IPS-18a (cell line): ENCODE results near the gene ANKLE1.

ENCODE experiments used
- H3K27ac ChIP-seq: one replicate; pipeline ENCODE4 v1.5.1; 2013; ENCODE audit warnings: low read length
- H3K27me3 ChIP-seq: one replicate; pipeline ENCODE4 v1.6.1; 2013; ENCODE audit warnings: mild to moderate bottlenecking, low read length; ENCODE audit not compliant: control insufficient read depth, insufficient read depth
- H3K36me3 ChIP-seq: one replicate; pipeline ENCODE4 v1.6.1; 2013; ENCODE audit warnings: low read depth, low read length; ENCODE audit not compliant: control insufficient read depth
- H3K4me1 ChIP-seq: one replicate; pipeline ENCODE4 v1.6.1; 2013; ENCODE audit warnings: low read depth, low read length; ENCODE audit not compliant: control insufficient read depth
- H3K4me3 ChIP-seq: one replicate; pipeline ENCODE4 v1.5.1; 2013; ENCODE audit warnings: low read length
- H3K9ac ChIP-seq: one replicate; pipeline ENCODE4 v1.6.1; 2013; ENCODE audit warnings: mild to moderate bottlenecking, low read length, moderate library complexity
- H3K9me3 ChIP-seq: one replicate; pipeline ENCODE4 v1.6.1; 2013; ENCODE audit warnings: low read depth, low read length; ENCODE audit not compliant: control insufficient read depth

ANKLE1 gene

GRCh38 chr19:17319473-17320238 lies 38.0 kb downstream of the ANKLE1 start:
- Histone ChIP-seq H3K4me3 (no peak overlapping the region), H3K27ac (no peak overlapping the region), H3K27me3 (no peaks in the 10 kb centered on the region), H3K36me3 (peaks cover 26% of the 10 kb centered on the region), H3K4me1 (no peaks in the 10 kb centered on the region), H3K9me3 (no peaks in the 10 kb centered on the region), H3K9ac (no peak overlapping the region)

GRCh38 chr19:17320435-17320834 lies 38.7 kb downstream of the ANKLE1 start:
- H3K27me3 ChIP-seq: no peaks in the 10 kb centered on the region
- H3K36me3 ChIP-seq: peaks cover 24% of the 10 kb centered on the region
- no peaks in the 10 kb centered on the region for H3K4me1 ChIP-seq
- no peak overlapping the region for H3K27ac ChIP-seq
- H3K4me3 ChIP-seq: no peak overlapping the region
- no peaks in the 10 kb centered on the region for H3K9me3 ChIP-seq
- no peak overlapping the region for H3K9ac ChIP-seq

GRCh38 chr19:17321655-17322489 lies 40.2 kb downstream of the ANKLE1 start:
- no peak overlapping the region for H3K27ac ChIP-seq
- H3K4me1 ChIP-seq: no peaks in the 10 kb centered on the region
- peaks cover 18% of the 10 kb centered on the region for H3K36me3 ChIP-seq
- H3K27me3 ChIP-seq: no peaks in the 10 kb centered on the region
- H3K9ac ChIP-seq: no peak overlapping the region
- no peak overlapping the region for H3K4me3 ChIP-seq
- H3K9me3 ChIP-seq: no peaks in the 10 kb centered on the region

GRCh38 chr19:17322854-17323253 lies 41.2 kb downstream of the ANKLE1 start:
- Histone ChIP-seq H3K36me3 (peaks cover 18% of the 10 kb centered on the region), H3K27ac (no peak overlapping the region), H3K4me3 (no peak overlapping the region), H3K27me3 (no peaks in the 10 kb centered on the region), H3K9ac (no peak overlapping the region), H3K9me3 (no peaks in the 10 kb centered on the region), H3K4me1 (no peaks in the 10 kb centered on the region)

- H3K36me3 ChIP-seq: peaks cover 18% of the 10 kb centered on the region
- no peak overlapping the region for H3K4me3 ChIP-seq
- H3K9me3 ChIP-seq: no peaks in the 10 kb centered on the region
- H3K4me1 ChIP-seq: no peaks in the 10 kb centered on the region
- H3K9ac ChIP-seq: no peak overlapping the region
- no peaks in the 10 kb centered on the region for H3K27me3 ChIP-seq
- H3K27ac ChIP-seq: no peak overlapping the region
Observed at GRCh38 chr19:17323300-17323963, 41.7 kb downstream of the ANKLE1 start.

- H3K9me3 ChIP-seq: no peaks in the 10 kb centered on the region
- peaks cover 18% of the 10 kb centered on the region for H3K36me3 ChIP-seq
- H3K4me3 ChIP-seq: no peak overlapping the region
- no peak overlapping the region for H3K27ac ChIP-seq
- peaks cover under 1% of the 10 kb centered on the region for H3K27me3 ChIP-seq
- H3K9ac ChIP-seq: no peak overlapping the region
- H3K4me1 ChIP-seq: no peaks in the 10 kb centered on the region
Observed at GRCh38 chr19:17323964-17324332, 42.2 kb downstream of the ANKLE1 start.

- Histone ChIP-seq H3K9me3 (no peaks in the 10 kb centered on the region), H3K27ac (no peak overlapping the region), H3K4me3 (no peak overlapping the region), H3K9ac (no peak overlapping the region), H3K36me3 (peaks cover 18% of the 10 kb centered on the region), H3K4me1 (no peaks in the 10 kb centered on the region), H3K27me3 (peaks cover 7% of the 10 kb centered on the region)
Observed at GRCh38 chr19:17324357-17325114, 42.8 kb downstream of the ANKLE1 start.

GRCh38 chr19:17325133-17325532 lies 43.4 kb downstream of the ANKLE1 start:
- Histone ChIP-seq H3K9ac (no peak overlapping the region), H3K4me1 (no peaks in the 10 kb centered on the region), H3K27me3 (peaks cover 9% of the 10 kb centered on the region), H3K4me3 (no peak overlapping the region), H3K9me3 (no peaks in the 10 kb centered on the region), H3K36me3 (peaks cover 13% of the 10 kb centered on the region), H3K27ac (no peak overlapping the region)

GRCh38 chr19:17325881-17326594 lies 44.3 kb downstream of the ANKLE1 start:
- H3K4me1 ChIP-seq: no peaks in the 10 kb centered on the region
- H3K9me3 ChIP-seq: no peaks in the 10 kb centered on the region
- H3K27ac ChIP-seq: no peak overlapping the region
- no peak overlapping the region for H3K4me3 ChIP-seq
- H3K36me3 ChIP-seq: peaks cover 7% of the 10 kb centered on the region
- no peak overlapping the region for H3K9ac ChIP-seq
- peaks cover 9% of the 10 kb centered on the region for H3K27me3 ChIP-seq

GRCh38 chr19:17326595-17326966 lies 44.9 kb downstream of the ANKLE1 start:
- H3K27me3 ChIP-seq: peaks cover 9% of the 10 kb centered on the region
- H3K4me1 ChIP-seq: no peaks in the 10 kb centered on the region
- H3K27ac ChIP-seq: no peak overlapping the region
- no peak overlapping the region for H3K9ac ChIP-seq
- no peak overlapping the region for H3K4me3 ChIP-seq
- H3K9me3 ChIP-seq: no peaks in the 10 kb centered on the region
- peaks cover 4% of the 10 kb centered on the region for H3K36me3 ChIP-seq
